HG03575 (cell line): Measurements from ENCODE around the gene KCNQ2.
"Not testable (repeated sequence)": the region's sequence is repeated elsewhere in the genome, so short reads cannot be mapped to it uniquely, and the experiment has no call there.

Experiments
- ATAC-seq: cut with Tn5 transposase; IDR thresholded peaks from one replicate; pipeline ENCODE4 v1.9.1; 2021; ENCODE audit not compliant: unreplicated experiment, insufficient number of reproducible peaks, low FRiP score; ENCODE audit errors: extremely low read depth

The KCNQ2 gene

GRCh38 chr20:63380346-63380870 is 92.0 kb downstream of the KCNQ2 start:
- no peak for ATAC-seq

DNA sequence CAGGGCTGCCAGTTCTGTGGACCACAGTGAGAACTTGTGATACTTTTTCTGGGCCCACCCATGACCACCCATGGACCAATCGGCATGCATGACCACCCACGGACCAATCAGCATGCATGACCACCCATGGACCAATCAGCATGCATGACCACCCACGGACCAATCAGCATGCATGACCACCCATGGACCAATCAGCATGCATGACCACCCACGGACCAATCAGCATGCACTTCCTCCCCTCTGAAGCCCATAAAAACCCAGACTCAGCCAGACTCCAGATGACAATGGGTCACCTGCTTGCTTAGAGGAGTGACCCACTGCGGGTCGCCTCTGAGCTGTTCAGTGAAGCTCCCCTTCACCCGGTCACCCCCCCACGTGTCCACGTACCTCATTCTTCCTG is 92.6 kb downstream of the KCNQ2 start:
- not testable (repeated sequence) for ATAC-seq

GRCh38 chr20:63379296-63379695 is 93.2 kb downstream of the KCNQ2 start:
- no peak for ATAC-seq

GRCh38 chr20:63378626-63379025 is 93.8 kb downstream of the KCNQ2 start:
- no peak for ATAC-seq

DNA sequence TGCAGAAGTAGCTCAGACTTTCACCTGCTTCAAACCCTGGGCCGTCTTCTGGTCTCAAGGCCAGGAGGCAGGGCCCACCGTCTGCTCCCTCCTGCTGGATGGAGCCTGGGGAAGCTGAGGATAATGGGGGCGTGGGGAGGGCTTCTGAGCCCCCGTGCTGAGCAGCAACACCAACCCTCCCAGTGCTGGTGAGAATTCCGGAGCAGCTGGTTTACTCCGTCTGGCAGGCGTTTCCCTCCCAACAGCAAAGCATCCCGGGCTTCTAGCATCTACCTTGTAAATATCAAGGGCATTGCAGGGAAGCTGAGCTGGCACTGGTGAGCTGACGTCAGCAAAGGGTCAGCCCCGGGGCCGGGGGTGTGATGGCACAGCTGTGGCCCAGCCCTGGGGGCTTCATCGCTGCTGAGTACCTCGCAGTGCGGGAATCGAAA is 94.5 kb downstream of the KCNQ2 start:
- ATAC-seq = no peak

DNA sequence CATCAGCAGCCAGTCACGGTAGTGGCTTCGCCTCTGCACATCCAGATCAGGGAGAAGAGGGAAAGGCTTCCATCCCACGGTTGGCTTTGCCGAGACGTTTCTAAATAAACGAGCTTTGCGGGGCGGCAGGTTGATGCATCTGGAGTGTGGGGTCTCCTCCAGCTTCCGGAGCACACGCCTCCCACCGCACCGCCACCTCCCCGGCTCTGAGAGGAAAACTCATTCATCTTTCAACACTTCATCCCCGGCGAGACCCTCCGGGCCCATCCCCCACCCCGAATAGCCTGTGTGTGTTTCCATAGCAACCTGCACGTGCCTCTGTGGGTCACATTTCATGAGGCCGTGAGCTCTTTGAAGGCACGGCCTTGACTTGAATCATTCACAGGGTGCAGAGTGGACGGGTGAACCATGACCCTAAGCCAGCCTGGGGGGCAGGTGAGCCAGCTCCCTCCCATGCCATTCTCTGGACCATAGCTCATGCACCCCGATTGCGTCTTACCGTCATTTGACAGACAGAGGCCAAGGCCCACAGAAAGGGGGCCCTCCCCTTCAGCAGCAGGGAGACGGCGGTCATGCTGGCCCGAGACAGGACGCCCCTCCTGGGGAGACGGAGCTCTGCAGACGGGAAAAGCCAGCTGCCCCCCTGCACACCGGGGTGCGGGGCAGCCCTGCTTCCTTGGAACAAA is 95.1 kb downstream of the KCNQ2 start:
- no peak for ATAC-seq

DNA sequence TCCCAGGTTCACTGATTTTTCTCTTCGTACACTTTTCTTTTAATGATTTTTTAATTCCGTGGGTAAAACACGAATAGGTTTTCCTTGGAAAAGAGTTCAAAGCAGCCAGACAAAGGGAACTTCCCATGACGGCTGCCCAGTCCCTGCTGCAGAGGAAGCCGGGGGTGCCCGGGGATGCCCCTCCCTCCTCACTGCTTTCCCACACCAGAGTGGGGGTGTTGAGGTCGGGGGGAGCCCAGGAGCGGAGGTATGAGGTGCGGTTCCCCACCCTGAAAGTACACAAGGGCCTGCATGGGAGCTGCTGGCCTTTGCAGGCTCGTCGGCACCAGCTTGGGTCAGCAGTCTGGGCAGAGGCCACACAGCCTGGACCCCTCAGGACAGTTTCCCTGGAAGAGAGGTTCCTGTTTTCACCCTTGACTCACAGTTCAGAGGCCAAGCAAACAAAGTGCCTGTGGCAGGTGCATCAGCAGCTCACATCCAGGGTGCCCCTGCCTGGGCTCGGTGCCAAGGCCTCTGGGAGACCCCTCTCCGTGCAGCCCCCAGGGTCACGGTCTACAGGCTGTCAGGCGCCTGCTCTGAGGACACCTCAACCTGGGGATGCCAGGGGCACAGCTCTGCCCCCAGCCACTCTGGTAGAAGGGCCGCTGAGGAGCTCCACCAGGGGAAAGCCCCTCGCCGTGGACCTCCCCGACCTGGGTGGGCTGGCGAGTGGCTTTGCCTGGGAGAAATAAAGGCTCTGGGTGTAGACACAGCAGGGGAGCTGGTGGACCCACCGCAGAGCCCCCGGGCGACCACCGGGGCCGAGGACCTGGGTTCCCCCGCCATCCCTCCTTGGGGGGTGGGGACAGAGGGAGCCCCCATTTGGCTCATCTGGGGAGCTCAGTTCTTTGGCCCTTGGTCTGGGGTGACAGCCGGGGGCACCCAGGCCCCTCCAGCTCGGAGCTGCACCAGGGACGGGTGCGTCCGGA is 95.9 kb downstream of the KCNQ2 start:
- no peak for ATAC-seq

GRCh38 chr20:63375438-63375837 is 97.0 kb downstream of the KCNQ2 start:
- ATAC-seq = no peak

DNA sequence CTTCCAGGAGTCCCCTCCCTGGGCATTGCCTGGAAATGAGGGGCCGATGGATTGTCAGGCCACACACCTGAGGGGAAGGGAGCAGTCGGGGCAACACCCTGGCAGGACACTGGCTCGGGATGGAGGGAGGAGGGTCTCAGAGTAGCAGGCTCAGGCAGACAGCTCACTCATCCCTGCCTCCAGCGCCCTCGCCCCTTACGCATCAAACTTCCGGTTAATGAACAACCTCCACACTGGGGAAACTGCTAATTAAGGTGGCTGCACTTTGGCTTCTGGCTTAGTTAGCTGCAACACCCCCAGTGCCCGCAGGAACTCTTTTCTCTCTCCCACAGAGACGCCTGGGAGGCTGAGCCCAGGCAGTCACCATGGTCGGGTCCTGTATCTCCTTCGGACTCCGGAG is 98.0 kb downstream of the KCNQ2 start:
- ATAC-seq = no peak

DNA sequence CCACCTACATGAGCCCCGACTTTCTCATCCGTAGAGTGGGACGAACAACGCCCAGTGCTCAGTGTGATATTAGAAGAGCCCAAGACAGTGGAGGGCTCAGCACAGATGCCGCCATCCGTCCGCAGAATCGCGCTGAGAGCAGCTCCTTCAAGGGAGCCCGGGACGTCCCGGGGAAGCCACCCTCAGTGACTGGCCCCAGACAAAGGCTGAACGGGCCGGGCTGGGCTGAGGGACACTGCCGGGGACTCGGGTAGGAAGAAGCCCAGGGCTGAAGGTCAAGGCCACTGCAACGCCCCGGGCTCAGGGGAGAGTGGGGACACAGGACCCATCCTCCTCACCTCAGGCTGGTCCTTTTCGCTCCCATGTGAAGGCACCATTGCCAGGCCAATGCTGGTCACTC is 98.5 kb downstream of the KCNQ2 start:
- ATAC-seq = no peak

- no peak for ATAC-seq
Observed at GRCh38 chr20:63372971-63373885, 99.2 kb downstream of the KCNQ2 start.

DNA sequence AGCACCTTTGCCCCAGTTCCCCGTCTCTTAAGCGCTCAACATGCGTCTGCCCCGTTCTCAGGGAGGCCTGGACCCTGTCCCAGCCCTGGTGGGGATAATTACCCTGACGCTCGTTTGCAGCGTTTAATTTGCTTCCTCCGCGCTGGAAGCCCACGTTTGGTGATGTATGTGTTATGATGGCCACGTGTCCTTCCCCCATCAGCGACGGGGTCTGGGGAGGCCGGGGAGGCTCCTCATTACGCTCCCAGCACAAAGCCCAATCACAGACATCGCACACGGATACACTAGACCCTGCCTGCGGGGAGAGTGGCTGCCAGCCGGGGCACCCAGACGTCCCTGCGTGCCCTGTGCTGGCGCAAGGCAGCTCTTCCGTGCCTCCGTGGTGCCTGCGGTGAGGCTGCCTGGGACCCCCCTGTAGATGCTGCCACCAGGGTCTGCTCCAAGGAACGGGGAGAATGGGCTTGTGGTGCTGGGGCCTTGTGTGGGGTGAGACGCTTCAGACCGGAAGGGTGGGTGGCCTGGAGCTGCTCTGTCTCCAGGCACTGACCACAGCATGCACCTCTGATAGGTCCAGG is 101.1 kb downstream of the KCNQ2 start:
- no peak for ATAC-seq

- ATAC-seq = no peak
Observed at GRCh38 chr20:63370618-63371187, 101.8 kb downstream of the KCNQ2 start.

DNA sequence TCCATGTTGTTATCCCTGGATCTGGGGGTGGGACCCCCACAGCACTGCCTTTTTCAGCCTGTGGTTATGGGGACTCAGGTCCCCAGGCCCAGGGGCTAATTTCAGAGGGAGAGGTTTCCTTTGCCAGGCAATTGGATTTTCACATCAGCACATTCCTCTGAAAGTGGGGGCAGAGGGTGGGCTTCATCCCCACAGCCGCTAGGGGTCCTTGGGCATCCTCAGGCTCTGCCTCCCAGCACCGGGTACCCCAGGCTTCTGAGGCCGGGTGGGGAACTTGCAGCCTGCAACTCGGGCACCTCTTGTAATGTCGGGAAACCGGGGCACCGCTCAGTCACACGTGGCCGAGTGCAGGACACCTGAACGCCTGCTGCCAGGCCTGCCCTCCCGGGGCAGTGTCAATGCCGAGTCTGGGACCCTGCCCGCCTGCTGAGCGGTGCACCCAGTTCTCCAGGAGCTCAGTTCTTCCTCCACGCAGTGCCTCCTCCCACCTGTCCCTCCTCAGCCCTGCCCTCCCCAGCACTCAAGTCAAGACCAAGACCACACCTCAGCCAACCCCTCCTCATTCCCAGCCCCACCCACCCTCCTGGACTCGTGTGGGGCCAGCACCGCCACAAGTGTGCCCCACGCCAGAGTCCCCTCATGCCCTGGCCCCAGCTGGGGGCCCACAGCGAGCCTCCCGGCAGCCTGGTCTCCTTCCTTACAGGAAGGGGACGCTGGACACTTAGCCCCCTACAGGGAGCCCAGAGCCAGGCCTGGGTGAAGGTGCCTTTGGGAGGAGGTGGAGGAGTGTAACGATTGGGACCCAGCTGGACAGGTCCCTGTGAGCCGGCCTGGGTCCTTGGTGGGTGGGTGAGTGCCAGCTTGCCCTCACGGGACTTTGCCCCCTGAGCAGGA is 102.5 kb downstream of the KCNQ2 start:
- no peak for ATAC-seq

DNA sequence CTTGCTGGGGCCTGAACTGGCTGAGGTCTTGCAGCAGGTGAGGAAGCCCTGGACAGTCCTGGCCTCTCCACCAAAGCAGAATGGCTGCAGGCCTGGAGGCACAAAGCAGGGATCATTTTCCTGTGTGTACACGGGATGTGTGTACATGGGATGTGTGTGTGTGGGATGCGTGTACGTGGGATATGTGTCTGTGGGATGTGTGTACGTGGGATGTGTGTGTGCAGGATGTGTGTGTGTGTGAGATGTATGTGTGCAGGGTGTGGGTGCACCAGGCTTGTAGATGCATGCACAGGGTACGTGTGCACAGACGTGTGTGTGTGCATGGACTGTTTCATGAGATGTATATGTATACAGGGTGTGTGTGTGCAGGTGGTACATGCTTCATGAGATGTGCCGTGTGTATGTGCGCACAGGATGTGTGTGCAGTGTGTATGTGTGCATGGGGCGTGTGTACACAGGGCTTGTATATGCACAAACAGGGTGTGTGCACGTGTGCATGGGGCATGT is 103.4 kb downstream of the KCNQ2 start:
- ATAC-seq = no peak

DNA sequence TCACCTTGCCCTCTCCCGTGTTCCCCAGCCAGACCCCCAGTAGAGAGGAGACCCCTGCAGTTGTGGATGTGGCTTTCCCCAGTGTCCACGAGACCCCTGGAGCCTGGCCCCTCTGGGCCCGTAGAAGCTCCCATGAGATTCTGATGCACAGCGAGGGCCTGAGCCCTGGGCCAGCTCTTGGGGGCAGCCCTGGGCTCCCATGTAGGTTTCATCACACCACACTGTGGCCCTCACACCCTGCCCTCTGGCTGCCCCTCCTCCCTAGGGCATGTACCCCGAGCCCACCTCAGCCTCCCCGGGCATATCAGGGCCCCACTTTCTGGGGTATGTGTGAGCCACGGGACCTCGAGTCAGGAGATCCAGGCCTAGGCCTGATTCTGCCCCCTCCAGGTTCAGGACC is 104.3 kb downstream of the KCNQ2 start:
- no peak for ATAC-seq

DNA sequence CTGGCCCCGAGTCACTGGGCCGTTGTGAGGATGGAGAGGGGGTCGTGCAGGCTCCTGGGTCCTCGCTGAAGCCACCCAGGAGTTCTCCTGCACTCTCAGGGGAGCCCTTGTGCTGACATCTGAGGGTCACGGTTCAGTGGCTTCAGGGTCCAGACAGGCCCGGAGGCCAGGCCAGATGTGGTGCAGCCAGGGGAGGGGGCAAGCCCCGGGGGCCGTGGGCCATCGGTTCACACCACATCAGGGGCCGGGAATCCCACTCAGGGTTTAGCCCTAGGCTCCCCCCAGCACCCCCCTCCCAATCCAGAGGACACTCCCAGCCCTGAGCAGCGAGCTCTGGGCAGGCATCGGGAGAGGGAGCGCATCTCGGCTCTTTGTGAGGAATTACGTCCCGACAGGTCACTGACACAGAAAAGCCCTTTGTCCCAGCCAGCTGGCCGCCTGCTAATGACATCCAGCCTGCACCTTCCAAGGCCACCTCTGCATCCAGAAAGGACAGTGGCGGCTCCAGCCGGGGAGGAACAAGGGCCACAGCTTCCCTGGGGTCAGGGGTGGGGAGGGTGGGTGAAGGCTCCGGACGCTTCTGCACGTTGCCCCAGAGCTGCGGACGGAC is 104.9 kb downstream of the KCNQ2 start:
- no peak for ATAC-seq
